Progenitor cell of endocrine pancreas (in vitro differentiated cells): Measurements from ENCODE around the gene ADGRF5. TPM values are rescaled to one million over a fixed set of nuclear protein-coding genes. Genes with fewer than 3 reads are reported as not detected.

Source experiments
- DNase-seq: peaks from one replicate; pipeline ENCODE4 v3.0.0; 2021; ENCODE audit warnings: low spot score; ENCODE audit not compliant: unreplicated experiment
- H3K27ac Mint-ChIP-seq: 2 replicates; pipeline ENCODE4 v1.8.0; 2021; ENCODE audit warnings: mild to moderate bottlenecking, moderate library complexity, mixed read lengths
- H3K27me3 Mint-ChIP-seq: 2 replicates; pipeline ENCODE4 v1.8.0; 2021; ENCODE audit warnings: mixed read lengths
- H3K36me3 Mint-ChIP-seq: 2 replicates; pipeline ENCODE4 v1.8.0; 2022; ENCODE audit warnings: mixed read lengths; ENCODE audit not compliant: insufficient read depth
- H3K4me1 Mint-ChIP-seq: 2 replicates; pipeline ENCODE4 v1.8.0; 2021; ENCODE audit warnings: low read depth, mixed read lengths
- H3K4me3 Mint-ChIP-seq: 2 replicates; pipeline ENCODE4 v1.8.0; 2021; ENCODE audit warnings: low read depth, mild to moderate bottlenecking, moderate library complexity, mixed read lengths
- H3K9me3 Mint-ChIP-seq: 2 replicates; pipeline ENCODE4 v1.8.0; 2021; ENCODE audit warnings: low read depth, mixed read lengths
- total RNA-seq: library from RNA; stranded (reverse); gene quantifications from 2 replicates; pipeline ENCODE4 v1.2.1, GENCODE V29; 2021
- TF ChIP-seq, protein P1 (sequence below): fragments of 200-600 bp; sonication (generic); IDR thresholded peaks from one replicate; pipeline ENCODE4 v1.5.0; 2021; ENCODE audit warnings: antibody characterized with exemption, mild to moderate bottlenecking; ENCODE audit not compliant: unreplicated experiment

ADGRF5 gene
- total RNA-seq, 1 donor from 2014 or later, result not detected

- DNase-seq, result no peak
- H3K4me3 Mint-ChIP-seq, result no peak overlapping the region
- TF ChIP-seq, protein P1, sequence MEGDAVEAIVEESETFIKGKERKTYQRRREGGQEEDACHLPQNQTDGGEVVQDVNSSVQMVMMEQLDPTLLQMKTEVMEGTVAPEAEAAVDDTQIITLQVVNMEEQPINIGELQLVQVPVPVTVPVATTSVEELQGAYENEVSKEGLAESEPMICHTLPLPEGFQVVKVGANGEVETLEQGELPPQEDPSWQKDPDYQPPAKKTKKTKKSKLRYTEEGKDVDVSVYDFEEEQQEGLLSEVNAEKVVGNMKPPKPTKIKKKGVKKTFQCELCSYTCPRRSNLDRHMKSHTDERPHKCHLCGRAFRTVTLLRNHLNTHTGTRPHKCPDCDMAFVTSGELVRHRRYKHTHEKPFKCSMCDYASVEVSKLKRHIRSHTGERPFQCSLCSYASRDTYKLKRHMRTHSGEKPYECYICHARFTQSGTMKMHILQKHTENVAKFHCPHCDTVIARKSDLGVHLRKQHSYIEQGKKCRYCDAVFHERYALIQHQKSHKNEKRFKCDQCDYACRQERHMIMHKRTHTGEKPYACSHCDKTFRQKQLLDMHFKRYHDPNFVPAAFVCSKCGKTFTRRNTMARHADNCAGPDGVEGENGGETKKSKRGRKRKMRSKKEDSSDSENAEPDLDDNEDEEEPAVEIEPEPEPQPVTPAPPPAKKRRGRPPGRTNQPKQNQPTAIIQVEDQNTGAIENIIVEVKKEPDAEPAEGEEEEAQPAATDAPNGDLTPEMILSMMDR, result no peak
- H3K9me3 Mint-ChIP-seq, result peaks cover 30% of the 10 kb centered on the region
- no peak overlapping the region for H3K27ac Mint-ChIP-seq
- peaks cover 6% of the 10 kb centered on the region for H3K4me1 Mint-ChIP-seq
- peaks cover 2% of the 10 kb centered on the region for H3K36me3 Mint-ChIP-seq
- H3K27me3 Mint-ChIP-seq, result peaks cover 6% of the 10 kb centered on the region
Observed at GRCh38 chr6:46815130-46815529, 106.6 kb downstream of the ADGRF5 start.

DNA sequence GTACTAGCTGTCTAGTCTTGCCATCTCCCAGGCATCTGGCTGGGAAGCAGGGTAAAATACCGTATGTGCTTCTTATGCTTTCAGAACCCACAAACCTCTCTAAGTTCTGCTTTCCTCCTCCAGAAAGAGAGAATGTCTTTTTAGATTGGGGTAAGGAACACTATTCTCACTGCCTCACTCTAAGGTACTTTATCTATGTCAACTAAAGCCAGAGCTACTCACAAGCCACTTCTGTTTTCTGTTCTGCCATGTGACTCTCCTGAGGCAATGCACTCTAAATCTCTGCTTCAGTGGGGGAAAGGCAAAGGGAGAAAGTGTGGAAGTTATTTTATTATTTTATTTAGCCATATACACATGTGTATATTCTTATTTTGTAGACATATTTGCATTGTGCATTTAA lies 112.9 kb downstream of the ADGRF5 start:
- Mint-ChIP-seq H3K36me3 (no peaks in the 10 kb centered on the region), H3K27me3 (peaks cover 5% of the 10 kb centered on the region), H3K9me3 (peaks cover 23% of the 10 kb centered on the region), H3K4me3 (no peak overlapping the region), H3K4me1 (peaks cover 2% of the 10 kb centered on the region), H3K27ac (no peak overlapping the region)
- TF ChIP-seq, protein P1, result no peak
- no peak for DNase-seq

Other genes with a start within 250 kb of the ADGRF5 start
- 0.17 and 0.93 TPM in 2 replicates for gene TDRD6, start 234.1 kb downstream of the ADGRF5 start, total RNA-seq
- gene PLA2G7, start 186.6 kb downstream of the ADGRF5 start, total RNA-seq, result 0.29 and 0.93 TPM in 2 replicates
- not detected in 2 replicates for gene ANKRD66, start 175.0 kb downstream of the ADGRF5 start, total RNA-seq
- 2.6 and 4.1 TPM in 2 replicates for gene MEP1A, start 128.5 kb downstream of the ADGRF5 start, total RNA-seq
- gene ADGRF1, start 120.4 kb upstream of the ADGRF5 start, total RNA-seq, result 0.12 and 0.93 TPM in 2 replicates